GM19397 (cell line): ENCODE measurements around the gene PIK3AP1.
"Not testable (repeated sequence)": the region's sequence is repeated elsewhere in the genome, so short reads cannot be mapped to it uniquely, and the experiment has no call there.

Experiments
- ATAC-seq: cut with Tn5 transposase; IDR thresholded peaks from one replicate; pipeline ENCODE4 v1.9.1; 2021; ENCODE audit warnings: mild to moderate bottlenecking, moderate library complexity; ENCODE audit not compliant: unreplicated experiment

PIK3AP1 gene, protein sequence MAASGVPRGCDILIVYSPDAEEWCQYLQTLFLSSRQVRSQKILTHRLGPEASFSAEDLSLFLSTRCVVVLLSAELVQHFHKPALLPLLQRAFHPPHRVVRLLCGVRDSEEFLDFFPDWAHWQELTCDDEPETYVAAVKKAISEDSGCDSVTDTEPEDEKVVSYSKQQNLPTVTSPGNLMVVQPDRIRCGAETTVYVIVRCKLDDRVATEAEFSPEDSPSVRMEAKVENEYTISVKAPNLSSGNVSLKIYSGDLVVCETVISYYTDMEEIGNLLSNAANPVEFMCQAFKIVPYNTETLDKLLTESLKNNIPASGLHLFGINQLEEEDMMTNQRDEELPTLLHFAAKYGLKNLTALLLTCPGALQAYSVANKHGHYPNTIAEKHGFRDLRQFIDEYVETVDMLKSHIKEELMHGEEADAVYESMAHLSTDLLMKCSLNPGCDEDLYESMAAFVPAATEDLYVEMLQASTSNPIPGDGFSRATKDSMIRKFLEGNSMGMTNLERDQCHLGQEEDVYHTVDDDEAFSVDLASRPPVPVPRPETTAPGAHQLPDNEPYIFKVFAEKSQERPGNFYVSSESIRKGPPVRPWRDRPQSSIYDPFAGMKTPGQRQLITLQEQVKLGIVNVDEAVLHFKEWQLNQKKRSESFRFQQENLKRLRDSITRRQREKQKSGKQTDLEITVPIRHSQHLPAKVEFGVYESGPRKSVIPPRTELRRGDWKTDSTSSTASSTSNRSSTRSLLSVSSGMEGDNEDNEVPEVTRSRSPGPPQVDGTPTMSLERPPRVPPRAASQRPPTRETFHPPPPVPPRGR

DNA sequence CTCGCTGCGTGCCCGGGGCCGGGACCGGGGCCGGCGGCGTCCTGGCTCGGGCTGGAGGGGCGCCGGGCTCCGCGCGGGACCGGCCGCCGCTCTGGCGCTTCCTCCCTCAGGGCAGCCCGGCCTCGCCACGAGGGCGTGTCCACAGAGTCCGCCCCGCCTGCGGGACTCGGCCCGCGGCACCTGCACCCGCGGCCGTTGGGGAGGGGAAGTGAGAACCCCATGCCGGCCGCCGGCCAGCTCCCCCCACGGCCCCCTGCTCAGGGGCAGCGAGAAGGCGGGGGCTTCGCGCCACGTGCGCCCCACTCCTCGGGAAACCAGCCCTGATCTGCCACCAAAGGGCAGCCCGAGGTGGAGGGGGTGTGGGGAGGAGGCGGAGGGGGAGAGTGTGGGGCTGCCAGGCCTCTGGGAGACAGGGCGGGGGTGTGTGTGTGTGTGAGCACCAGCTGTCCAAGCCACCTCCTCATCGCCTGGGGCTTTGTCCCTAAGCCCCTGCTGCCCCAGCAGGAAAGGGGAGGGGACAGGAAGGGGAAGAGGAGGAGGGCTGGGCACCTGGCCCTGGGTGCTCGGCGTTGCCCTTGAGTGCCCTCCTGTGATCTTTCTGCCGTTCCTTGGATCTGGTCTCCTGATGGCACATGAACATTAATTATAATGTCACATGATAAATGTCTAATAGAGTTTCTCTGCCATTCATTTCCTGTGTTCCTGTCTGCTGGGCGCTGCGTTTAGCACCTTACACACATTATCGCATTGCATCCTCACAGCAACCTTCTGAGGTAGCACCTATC, at the start of gene PIK3AP1:
Gene PIK3AP1 (minus strand): TSS at position 93 of the 785 bp plus-strand sequence. CDS start 120 bp downstream, outside the sequence.
- ATAC-seq, result peak; percentile 66

DNA sequence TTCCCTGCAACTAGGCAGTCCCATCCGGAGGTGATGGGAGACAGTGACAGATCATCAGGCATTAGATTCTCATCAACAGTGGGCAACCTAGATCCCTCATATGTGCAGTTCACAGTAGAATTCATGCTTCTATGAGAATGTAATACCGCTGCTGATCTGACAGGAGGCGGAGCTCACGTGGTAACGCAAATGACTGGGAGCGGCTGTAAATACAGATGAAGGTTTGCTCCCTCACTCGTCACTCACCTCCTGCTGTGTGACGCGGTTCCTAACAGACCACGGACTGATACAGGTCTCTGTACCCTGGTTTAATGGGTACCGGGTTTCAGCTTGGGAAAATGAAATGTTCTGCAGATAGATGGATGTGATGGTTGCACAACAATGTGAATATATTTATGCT, 47.8 kb upstream of the PIK3AP1 start:
- no peak for ATAC-seq

DNA sequence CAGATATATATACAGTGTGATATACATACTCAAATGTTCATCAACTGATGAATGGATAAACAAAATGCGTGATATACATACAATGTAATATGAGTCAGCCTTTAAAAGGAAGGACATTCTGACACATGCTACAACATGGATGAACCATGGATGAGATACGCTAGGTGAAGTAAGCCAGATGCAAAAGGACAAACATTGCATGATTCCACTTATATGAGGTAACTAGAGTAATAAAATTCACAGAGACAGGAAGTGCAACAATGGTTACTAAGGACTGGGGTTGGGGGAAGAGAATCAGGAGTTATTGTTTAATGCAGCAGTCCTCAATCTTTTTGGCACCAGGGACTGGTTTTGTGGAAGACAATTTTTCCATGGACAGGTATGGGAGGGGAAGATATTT, 47.3 kb upstream of the PIK3AP1 start:
- ATAC-seq, result no peak

DNA sequence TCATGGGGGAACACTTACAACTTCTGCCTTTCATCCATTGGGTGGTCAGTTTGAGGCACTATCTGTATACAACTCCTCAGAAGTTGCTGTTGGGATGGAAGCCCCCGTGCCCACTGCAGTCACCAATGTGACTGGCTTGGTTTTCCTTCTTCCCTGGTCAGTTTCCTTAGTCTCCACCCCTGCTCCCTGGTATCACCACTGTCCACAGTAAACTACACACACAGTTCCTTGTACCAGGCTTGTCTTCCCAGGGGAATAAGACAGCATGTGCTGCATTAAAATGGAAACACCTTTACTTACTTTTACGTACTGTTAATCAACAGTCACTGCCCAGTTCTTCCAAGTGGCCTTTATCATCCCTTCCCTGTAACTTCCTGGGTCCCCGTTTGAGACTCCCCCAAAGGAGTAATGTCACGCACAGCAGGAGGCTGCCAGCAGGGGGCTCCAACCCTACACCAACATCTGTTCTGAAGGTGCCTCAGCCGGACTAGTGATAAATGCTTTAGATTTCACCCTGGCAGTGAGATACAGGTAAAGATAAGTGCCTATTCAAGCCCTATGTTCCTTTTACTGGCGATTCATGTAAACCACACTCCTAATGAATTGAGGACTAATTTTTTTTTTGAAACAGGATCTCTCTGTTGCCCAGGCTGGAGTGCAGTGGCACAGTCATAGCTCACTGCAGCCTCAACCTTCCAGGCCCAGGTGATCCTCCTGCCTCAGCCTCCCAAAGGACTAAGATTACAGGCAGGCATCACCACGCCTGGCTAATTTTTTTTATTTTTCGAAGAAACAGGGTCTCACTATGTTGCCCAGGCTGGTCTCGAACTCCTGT, 45.3 kb upstream of the PIK3AP1 start:
- ATAC-seq, result no peak

DNA sequence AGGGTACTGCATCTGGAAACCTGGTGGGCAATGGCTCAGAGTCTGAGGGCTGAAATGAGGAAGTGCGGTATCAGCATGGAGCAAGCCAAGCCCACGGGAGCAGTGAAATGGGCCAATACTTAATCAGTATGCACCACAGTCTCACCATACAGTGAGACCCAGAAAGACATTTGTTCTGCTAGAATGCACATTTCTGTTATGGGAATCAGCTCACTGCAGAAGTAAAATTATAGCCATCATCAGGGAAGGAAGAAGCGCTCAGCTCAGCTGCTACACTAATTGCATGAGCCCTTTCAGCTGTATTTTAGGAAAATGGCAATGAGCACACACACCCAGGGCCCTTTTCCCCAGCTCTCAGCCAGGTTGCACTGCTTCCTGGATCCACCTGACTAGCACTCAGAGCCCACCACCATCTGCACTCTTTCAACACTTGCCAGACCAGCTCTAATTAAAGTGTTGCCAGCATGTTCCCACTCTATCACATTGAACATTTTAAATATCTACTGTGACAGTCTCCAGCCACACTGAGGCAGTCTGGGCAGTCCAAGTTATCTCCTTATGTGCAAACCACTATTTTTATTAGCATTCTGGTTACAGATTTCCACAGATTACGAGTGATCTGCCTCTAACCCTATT, 44.2 kb upstream of the PIK3AP1 start:
- no peak for ATAC-seq

DNA sequence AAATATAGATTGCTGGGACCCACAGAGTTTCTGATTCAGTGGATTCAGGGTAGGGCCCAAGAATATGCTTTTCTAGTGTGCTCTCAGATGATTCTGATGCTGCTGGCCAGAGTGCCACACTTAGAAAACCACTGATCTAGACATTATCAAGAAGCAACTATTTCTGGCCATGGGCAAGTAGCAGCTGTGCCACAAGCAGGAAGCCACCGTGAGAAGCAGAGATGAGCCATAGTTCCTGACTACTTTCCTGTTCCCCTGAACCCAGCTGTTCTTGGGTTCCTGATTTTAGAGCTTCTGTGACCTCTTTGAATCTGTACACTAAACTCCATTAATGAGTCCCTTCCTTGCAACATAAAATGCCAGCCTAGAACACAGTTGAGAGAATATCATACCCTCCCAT, 38.1 kb upstream of the PIK3AP1 start:
- peak; percentile 86 for ATAC-seq

DNA sequence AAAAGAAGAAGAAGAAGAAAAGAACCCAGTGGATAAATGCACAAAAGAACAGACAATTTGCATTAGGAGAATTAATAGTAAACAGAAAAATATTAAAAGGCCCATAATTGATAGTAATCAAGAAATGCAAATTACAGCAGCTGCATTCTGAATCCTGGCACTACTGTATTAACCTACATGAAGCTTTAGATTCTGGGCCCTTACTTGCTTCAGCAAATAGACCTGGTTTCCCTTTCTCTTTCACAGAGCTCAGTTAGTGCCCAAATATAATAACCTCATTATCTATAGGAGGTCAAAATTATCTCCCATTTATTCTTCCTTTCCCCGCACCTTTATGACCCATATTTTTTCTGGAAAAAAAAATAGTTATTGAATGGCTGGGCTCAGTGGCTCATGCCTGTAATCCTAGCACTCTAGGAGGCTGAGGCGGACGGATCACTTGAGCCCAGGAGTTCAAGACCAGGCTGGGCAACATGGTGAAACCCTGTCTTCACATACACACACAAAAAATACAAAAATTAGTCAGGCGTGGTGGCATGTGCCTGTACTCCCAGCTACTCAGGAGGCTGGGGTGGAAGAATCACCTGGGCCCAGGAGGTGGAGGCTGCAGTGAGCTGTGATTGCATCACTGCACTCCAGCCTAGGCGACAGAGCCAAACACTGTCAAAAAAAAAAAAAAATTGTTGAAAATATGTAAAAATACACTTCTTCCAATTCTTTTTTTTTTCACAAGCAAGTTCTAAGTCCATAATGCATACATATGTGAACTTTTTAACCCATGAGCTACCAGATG, 36.0 kb upstream of the PIK3AP1 start:
- no peak for ATAC-seq

DNA sequence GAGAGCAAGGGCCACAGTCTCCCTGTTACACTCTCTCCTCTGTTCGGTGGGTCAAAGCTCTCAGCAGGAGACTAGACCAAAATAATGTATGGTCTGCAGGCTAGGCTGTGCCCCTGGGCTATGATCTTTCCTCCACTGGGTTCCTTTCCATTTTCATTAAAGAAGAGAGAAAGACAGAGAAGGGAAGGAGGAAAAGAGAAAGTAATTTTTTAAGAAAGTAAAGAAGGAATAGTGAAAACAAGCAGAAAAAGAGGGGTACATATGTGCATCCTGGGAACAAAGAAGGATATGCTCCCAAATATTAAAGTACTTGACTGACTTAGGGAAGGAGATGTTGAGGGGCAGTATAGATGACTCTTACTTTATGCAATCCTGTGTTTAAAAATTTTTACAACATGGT, 33.6 kb upstream of the PIK3AP1 start:
- ATAC-seq, result no peak

DNA sequence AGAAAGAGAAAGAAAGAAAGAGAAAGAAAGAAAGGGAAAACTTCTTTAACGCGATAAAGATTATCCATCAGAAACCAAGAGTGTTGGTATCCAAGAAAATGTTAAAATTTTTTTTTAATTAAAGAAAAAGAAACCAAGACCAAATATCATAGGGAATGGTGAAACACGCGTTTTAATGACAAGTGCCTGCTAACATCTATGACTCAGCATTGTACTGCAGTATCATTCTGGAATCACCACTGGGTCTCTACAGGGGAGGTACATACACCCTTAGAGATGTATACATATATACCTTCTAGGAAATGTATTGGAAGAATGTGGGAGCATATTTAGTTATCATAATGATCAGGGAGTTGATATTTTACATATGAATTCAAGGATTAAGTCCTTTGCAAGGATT, 32.1 kb upstream of the PIK3AP1 start:
- ATAC-seq, result no peak

DNA sequence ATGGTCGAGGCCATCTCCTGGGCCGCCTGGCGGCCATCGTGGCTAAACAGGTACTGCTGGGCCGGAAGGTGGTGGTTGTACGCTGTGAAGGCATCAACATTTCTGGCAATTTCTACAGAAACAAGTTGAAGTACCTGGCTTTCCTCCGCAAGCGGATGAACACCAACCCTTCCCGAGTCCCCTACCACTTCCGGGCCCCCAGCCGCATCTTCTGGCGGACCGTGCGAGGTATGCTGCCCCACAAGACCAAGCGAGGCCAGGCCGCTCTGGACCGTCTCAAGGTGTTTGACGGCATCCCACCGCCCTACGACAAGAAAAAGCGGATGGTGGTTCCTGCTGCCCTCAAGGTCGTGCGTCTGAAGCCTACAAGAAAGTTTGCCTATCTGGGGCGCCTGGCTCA, 30.0 kb upstream of the PIK3AP1 start:
- ATAC-seq, result not testable (repeated sequence)

DNA sequence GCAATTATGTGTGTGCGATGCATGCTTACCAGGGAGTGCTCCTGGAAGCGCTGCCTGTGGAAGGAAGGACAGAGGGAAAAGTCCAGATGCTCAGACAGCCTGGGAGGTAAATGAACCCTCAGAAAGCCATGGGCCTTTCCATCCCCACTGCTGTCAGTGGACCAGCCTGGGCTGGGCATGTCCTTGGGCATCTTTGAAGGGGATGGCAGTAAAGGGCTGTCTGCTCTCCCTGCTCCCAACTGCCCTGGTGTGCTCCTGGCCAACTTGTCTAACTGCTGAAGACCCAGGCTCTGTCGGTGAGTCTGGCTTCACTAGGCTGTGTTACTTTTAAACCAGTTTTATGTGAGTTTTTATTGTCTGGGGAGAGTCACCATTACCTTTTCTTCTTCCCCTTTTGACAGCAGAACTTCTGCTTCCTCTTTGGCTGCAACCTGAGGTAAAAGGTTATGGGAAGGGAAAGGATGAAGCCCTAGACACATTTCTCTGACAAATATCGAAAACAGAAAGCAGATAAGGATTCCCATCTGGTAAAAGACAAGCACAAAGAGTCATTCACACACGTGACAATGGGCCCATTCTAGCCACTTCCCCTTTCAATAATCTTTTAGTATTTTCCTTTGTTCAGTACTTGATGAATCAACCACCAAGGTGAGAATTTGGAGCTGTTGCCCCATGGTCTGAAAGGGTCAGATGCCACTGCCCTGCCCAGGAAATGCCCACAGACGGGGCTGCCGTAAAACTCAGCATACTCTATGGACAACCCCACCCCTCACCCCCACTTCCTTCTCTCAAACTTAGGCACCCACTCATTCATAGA, 27.6 kb upstream of the PIK3AP1 start:
- ATAC-seq, result peak; percentile 77

DNA sequence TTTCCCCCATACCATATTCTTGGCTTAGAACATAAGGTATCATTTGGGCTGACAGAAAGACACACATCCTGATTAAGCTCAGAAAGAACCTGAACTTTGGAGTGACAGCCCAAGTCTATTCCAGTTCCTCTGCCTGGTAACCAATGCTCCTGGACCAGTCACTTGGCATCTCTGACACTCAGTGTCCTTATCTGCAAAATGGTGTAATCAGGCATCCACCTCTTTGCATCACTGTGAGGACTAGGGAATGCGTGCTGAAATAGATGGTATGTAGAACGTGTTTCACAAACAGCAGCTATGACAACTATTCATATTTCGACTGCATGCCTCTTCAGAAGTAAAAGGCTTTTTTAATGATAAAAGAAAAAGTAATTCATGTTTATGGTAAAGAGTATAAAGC, 26.2 kb upstream of the PIK3AP1 start:
- no peak for ATAC-seq

DNA sequence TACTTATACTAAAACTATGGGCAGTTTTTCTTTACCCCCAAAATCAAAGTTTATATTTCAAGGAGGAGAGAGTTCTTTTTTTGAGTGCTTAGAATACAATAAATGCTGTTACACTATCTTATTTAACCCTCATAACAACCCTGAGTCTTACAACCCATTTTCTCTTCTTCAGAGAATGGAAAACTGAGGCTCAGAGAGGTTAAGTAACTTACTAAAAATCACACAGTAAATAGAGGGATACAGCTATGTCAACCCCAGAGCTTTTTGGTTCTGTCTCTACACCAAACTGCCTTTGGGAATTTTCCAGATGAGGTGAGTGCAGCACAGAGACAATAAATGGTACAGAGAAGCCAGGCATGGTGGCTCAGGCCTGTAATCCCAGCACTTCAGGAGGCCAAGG, 25.6 kb upstream of the PIK3AP1 start:
- no peak for ATAC-seq

DNA sequence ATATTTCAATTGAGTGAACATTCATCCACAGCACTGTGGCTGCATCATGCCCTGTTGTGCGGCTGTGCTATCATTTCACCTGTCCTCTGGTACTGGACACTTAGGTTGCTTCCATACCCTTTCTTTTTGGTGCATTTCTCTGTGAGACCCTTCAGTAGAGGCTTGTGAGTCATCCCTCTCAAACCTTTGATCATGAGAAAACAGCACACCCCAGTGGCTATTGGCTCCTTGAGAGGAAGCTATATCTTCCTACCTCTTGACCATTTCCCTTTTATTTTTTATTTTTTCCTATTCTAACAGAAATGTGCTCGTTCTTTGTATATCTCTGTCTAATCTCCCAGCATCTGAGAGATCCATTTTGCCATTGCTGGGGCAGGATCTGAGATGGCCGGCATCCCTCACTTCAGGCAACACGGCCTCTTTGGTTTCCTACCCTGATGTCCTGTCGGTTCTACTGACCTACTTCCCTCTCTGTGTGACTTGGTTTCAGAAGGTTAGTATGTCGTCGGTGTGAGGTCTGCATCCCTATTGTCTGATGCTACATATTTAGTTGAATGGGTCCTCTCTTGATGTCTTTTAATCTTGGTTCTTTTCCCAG, 23.8 kb upstream of the PIK3AP1 start:
- no peak for ATAC-seq

DNA sequence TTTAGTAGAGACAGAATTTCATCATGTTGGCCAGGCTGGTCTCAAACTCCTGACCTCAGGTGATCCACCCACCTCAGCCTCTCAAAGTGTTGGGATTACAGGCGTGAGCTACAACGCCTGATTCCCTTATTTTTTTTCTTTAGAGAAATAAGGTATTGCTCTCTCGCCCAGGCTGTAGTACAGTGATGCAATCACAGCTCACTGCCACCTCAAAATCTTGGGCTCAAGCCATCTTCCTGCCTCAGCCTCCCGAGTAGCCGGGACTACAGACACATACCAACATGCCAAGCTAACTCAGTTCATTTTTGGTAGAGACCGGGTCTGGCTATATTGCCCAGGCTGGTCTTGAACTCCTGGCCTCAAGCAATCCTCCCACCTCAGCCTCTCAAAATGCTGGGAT, 21.2 kb upstream of the PIK3AP1 start:
- ATAC-seq, result not testable (repeated sequence)

DNA sequence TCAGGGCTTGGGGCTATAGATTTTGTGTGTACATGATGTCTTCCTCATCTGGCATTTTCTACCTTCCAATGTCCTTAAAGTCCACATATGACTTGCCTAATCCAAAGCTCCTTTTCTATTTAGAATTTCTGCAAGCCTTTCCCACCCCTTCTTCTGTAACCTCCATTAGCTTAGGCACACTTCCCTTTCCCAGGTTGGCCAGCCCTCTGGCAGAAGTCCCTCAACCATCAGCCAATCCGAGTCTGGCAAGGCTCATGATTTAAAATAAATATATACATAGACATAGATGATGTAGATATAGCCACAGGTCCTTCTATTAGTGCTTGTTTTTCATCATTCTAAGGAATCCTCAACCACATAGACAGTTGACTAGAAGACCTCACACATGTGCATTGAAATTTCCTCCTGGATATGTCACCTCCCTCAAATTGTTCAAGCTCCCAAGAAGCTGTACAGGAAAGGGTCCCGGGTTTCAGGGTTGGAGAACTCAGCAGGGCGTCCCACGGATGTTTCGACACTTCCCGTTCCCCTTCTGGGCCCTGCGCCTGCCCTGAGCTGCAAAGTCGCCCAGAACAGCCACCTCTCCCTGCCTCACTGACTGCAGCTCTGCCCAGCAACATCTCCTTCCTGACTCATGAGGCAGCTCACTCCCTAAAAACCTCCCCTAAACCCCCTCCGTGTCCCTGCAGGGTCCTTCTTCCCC, 20.4 kb upstream of the PIK3AP1 start:
- no peak for ATAC-seq

DNA sequence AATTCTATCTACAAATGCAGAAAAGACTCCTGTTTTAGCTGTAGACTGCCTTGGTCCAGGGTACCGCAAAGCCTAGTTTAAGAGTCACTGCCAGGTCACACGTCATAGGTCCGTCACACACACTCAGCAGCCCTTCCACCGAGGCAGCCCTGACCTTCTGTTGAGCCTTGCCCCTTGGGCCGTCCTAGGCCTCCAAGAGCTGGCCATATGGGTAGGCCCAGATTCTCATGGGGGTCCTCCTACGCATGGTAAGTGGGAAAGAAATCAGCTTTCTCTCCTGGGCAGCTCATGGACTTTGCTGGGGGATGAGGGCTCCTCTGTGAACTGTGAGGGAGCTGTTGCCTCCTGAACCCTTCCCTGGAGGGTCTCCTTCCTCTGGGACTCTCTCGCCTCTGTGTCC, 19.8 kb upstream of the PIK3AP1 start:
- no peak for ATAC-seq
